ENCODE results near the gene CHST3. TPM values are rescaled to one million over a fixed set of nuclear protein-coding genes. Genes with fewer than 3 reads are reported as not detected.

The CHST3 gene
- total and polyA plus RNA-seq, 7 donors: 0.23 to 25.5 (median 12.8) TPM

DNA sequence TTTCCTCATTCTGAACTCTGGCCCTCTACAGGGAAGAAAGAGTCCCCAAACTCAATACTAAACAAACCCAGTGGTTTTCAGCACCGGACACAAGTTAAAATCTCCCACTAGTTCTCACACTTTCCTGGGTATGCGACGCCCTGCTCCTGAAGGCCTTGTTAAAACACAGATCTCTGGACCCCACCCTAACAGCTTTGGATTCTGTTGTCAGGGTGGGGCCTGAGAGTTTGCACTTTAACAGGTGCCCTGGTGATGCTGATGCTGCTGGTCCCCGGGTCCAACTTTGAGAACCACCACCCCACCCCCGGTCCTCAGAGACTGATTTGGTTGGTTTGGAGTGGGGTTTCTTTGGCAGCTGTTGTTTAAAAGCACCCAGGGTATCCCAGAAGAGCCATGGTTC, 61.6 kb downstream of the CHST3 start:
- TF ChIP-seq, protein P1, sequence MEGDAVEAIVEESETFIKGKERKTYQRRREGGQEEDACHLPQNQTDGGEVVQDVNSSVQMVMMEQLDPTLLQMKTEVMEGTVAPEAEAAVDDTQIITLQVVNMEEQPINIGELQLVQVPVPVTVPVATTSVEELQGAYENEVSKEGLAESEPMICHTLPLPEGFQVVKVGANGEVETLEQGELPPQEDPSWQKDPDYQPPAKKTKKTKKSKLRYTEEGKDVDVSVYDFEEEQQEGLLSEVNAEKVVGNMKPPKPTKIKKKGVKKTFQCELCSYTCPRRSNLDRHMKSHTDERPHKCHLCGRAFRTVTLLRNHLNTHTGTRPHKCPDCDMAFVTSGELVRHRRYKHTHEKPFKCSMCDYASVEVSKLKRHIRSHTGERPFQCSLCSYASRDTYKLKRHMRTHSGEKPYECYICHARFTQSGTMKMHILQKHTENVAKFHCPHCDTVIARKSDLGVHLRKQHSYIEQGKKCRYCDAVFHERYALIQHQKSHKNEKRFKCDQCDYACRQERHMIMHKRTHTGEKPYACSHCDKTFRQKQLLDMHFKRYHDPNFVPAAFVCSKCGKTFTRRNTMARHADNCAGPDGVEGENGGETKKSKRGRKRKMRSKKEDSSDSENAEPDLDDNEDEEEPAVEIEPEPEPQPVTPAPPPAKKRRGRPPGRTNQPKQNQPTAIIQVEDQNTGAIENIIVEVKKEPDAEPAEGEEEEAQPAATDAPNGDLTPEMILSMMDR (IDR thresholded peaks at IDR 0.05): no peak
- no peak for TF ChIP-seq POLR2AphosphoS5 (IDR thresholded peaks at IDR 0.05)
- no peak for TF ChIP-seq POLR2A (IDR thresholded peaks at IDR 0.05)
- no peak for TF ChIP-seq EP300 (IDR thresholded peaks at IDR 0.05)
- Histone ChIP-seq H3K4me1 (peaks cover 0 to 14% (median 12%) of the 10 kb centered on the region in 4 donors), H3K27ac (no peak overlapping the region), H3K27me3 (no peaks in the 10 kb centered on the region), H3K36me3 (no peaks in the 10 kb centered on the region), H3K4me3 (no peak overlapping the region), H3K9me3 (no peaks in the 10 kb centered on the region)
- intact Hi-C loops (cut with DNase I): no loop called here
- 25 to 63% methylated on average over 5 of the region's 5 CpGs for WGBS, 2 donors
- DNase-seq: no peak

DNA sequence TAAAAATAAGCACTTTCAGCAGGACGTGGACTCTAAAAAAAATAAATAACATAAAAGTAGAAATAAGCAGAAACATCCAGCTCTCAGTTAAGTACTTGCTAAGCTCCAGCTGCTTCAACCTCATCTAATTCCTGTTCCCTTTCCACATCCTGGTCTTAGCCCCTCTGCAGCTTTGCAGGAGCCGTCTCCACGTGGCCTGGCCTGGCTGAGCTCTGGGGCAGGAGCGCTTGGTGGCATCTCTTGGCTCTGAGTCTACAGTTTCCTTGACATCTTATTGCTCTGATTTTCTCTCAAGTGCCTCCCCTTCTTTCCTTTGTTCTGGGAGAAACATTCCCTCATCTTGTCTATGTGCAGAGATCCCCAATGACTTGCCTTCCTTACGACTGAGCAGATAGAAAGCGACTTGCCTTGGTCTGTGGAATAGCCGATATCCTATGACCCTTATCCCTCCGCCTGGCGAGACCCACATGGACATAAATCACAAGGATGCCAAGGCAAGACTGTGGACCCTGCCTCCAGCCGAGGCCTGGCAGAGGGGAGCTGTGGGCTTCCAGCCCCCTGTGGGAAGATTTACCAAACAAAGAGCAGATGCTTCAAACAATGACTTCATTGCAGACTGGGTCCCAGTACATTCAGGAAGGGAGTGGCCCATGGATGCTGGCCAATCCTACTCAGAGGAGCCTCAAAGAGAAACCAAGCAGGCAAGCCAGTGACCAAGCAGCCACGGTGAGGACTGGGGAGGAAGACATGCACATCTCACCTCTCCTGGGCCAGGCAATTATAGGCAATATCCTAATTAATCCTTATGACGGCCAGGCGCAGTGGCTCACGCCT, 62.3 kb downstream of the CHST3 start:
- DNase-seq: peak; percentile 78
- no peaks in the 10 kb centered on the region for H3K27me3 ChIP-seq
- WGBS, 2 donors: 50 to 76% methylated on average over 14 of the region's 14 CpGs
- no peaks in the 10 kb centered on the region for H3K9me3 ChIP-seq
- intact Hi-C loops (cut with DNase I): no loop called here
- no peak overlapping the region for H3K4me3 ChIP-seq
- TF ChIP-seq, protein P1 (IDR thresholded peaks at IDR 0.05): no peak
- no peak for TF ChIP-seq POLR2A (IDR thresholded peaks at IDR 0.05)
- TF ChIP-seq EP300 (IDR thresholded peaks at IDR 0.05): no peak
- TF ChIP-seq POLR2AphosphoS5 (IDR thresholded peaks at IDR 0.05): no peak
- H3K4me1 ChIP-seq: peaks cover 0 to 7% (median 6%) of the 10 kb centered on the region in 4 donors
- no peak overlapping the region for H3K27ac ChIP-seq
- H3K36me3 ChIP-seq: no peaks in the 10 kb centered on the region

DNA sequence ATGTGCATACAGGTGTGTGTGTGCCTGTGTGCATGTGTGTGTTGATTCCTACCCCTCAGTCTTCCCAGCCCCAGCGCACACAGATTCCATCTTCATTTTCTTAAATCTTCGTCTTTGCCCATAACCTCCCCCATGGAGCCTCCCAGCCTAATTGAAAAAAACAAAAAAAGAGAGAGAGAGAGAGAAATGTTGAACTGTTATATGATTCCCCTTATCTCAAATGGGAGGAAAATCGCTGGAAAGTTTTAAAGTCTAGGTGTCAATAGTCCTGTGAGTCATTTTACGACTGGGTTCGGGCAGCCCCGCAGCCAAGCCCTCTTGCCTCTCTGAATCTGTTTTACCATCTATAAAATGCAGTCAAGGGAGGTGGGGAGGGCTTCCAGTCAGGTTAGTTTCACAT, 63.3 kb downstream of the CHST3 start:
- H3K27me3 ChIP-seq: no peaks in the 10 kb centered on the region
- no peak for DNase-seq

DNA sequence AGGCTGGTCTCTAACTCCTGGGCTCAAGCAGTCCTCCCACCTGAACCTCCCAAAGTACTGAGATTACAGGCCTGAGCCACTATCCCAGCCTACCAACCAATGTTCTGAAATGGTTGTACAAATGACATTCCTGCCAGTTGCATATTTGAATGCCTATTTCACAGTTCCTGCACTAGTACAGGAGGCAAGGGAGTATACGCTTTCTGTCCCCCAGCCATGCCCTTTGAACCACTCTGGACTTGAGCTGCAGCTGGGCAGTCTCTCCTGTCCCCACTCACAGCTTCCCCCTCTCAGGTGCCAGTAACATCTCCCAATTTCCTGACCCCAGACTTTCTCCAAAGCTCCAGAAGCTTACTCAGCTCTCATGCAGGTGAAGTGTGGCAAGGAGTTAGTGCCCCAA, 65.2 kb downstream of the CHST3 start:
- no peak overlapping the region for H3K4me3 ChIP-seq
- intact Hi-C loops (cut with DNase I): no loop called here
- DNase-seq: no peak
- no peaks in the 10 kb centered on the region for H3K27me3 ChIP-seq
- H3K36me3 ChIP-seq: no peaks in the 10 kb centered on the region
- TF ChIP-seq POLR2A (IDR thresholded peaks at IDR 0.05) (no peak), EP300 (IDR thresholded peaks at IDR 0.05) (no peak), POLR2AphosphoS5 (IDR thresholded peaks at IDR 0.05) (no peak)
- TF ChIP-seq, protein P1 (IDR thresholded peaks at IDR 0.05): no peak
- no peak overlapping the region for H3K27ac ChIP-seq
- H3K9me3 ChIP-seq: no peaks in the 10 kb centered on the region
- WGBS, 2 donors: 84 to 87% methylated on average over 1 of the region's 1 CpG
- no peaks in the 10 kb centered on the region for H3K4me1 ChIP-seq

More for the DNA sequence above, 63.3 kb downstream of the CHST3 start:
- Histone ChIP-seq H3K9me3 (no peaks in the 10 kb centered on the region), H3K4me3 (no peak overlapping the region), H3K4me1 (no peaks in the 10 kb centered on the region), H3K36me3 (no peaks in the 10 kb centered on the region), H3K27ac (no peak overlapping the region)
- TF ChIP-seq POLR2AphosphoS5 (IDR thresholded peaks at IDR 0.05): no peak
- TF ChIP-seq POLR2A (IDR thresholded peaks at IDR 0.05): no peak
- WGBS, 2 donors: 16 to 59% methylated on average over 6 of the region's 6 CpGs
- intact Hi-C loops (cut with DNase I): no loop called here

DNA sequence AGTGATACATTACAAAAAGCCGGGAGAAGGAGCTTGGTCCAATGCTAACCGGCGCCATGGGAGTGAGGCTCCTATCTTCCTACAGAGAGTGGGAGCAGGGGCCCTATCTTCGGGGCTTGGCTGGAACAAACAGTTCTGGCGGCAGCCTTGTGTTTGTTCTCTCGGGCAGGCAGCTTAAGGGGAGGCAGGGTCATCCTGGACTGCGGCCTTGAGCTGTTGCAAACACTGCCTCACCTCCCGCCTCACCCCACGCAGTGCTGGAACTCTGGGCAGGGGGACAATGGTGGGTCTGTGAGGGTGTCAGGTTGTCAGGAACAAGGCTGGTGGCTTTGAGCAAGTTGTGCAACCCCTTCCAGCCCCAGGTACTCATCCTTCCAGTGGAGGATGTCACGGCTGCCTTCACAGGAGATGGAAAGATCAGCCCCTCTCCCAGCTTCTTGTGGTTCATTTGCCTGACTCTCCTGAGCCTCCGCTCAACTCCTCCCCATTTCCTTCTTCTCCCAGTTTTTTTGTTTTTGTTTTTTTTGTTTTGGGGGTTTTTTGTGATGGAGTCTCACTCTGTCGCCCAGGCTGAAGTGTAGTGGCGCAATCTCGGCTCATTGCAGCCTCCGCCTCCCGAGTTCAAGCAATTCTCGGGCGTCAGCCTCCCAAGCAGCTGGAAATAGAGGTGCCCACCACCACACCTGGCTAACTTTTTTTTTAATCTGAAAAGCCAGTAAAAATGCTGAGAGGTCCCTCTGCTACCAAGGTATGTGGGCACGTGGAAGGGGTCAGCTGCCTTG, 66.8 kb downstream of the CHST3 start:
- H3K27me3 ChIP-seq: no peaks in the 10 kb centered on the region
- TF ChIP-seq, protein P1 (IDR thresholded peaks at IDR 0.05): no peak
- no peak for TF ChIP-seq EP300 (IDR thresholded peaks at IDR 0.05)
- TF ChIP-seq POLR2AphosphoS5 (IDR thresholded peaks at IDR 0.05): no peak
- no peak for TF ChIP-seq POLR2A (IDR thresholded peaks at IDR 0.05)
- intact Hi-C loops (cut with DNase I): no loop called here
- H3K36me3 ChIP-seq: no peaks in the 10 kb centered on the region
- no peaks in the 10 kb centered on the region for H3K4me1 ChIP-seq
- no peak overlapping the region for H3K27ac ChIP-seq
- no peaks in the 10 kb centered on the region for H3K9me3 ChIP-seq
- no peak for DNase-seq
- WGBS, 2 donors: 70 to 85% methylated on average over 19 of the region's 19 CpGs
- H3K4me3 ChIP-seq: no peak overlapping the region

All from sigmoid colon (tissue), 7 donors.